Measurements from ENCODE around the gene SEPHS2.
A peak's percentile ranks its signal among the peaks of the same experiment; 100 is the strongest.
"Not testable (repeated sequence)": the region's sequence is repeated elsewhere in the genome, so short reads cannot be mapped to it uniquely, and the experiment has no call there.

The SEPHS2 gene, protein sequence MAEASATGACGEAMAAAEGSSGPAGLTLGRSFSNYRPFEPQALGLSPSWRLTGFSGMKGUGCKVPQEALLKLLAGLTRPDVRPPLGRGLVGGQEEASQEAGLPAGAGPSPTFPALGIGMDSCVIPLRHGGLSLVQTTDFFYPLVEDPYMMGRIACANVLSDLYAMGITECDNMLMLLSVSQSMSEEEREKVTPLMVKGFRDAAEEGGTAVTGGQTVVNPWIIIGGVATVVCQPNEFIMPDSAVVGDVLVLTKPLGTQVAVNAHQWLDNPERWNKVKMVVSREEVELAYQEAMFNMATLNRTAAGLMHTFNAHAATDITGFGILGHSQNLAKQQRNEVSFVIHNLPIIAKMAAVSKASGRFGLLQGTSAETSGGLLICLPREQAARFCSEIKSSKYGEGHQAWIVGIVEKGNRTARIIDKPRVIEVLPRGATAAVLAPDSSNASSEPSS

DNA sequence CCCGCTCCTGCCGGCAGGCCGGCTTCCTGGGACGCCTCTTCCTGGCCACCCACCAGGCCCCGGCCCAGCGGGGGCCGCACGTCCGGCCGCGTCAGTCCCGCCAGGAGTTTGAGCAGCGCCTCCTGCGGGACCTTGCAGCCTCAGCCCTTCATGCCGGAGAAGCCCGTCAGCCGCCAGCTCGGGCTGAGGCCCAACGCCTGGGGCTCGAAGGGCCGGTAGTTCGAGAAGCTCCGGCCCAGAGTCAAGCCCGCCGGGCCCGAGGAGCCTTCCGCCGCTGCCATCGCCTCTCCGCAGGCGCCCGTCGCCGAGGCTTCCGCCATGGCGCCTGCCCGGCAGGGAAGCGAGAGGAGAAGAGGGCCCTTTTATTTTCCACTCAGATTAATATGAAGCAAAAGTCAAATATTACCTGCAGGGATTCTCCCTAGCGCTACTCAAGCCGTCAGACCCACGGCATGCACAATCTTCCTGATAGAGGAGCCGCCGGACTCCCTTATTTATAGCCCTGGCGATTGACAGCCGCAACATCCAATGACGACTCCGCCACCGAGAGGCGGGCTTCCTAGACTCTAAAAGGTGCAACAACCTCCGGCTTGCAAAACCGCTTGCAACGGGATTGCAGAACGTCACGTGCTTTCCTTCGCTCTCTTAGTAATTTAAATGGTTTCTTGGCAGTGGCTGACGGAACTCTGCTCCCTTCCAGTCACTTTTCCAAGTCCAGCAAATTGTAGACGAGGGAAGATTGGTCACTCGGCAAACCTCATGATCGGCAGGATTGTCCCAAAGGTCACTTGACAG is at the start of gene SEPHS2:
SEPHS2 (minus strand) TSS at position 467 of the 795 bp plus-strand sequence; CDS start at position 320, 147 bp downstream.
- peak; percentile 98 for DNase-seq (ENCODE audit: low read depth, low spot score)

DNA sequence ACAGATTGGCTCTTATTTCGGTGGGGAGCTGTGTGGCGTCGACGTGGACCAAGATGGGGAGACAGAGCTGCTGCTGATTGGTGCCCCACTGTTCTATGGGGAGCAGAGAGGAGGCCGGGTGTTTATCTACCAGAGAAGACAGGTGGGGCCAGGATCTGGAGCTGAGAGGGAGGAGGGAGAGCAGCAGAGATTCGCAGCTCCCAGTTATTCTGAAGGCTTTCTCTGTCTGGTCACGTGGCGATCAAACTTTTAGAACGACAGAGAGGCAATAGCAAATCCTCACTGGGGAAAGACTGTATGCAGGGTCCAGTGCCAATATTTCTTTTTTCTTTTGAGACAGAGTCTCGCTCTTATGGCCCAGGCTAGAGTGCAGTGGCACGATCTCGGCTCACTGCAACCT is 49.0 kb upstream of the SEPHS2 start:
- no peak for DNase-seq (ENCODE audit: low read depth, low spot score)

DNA sequence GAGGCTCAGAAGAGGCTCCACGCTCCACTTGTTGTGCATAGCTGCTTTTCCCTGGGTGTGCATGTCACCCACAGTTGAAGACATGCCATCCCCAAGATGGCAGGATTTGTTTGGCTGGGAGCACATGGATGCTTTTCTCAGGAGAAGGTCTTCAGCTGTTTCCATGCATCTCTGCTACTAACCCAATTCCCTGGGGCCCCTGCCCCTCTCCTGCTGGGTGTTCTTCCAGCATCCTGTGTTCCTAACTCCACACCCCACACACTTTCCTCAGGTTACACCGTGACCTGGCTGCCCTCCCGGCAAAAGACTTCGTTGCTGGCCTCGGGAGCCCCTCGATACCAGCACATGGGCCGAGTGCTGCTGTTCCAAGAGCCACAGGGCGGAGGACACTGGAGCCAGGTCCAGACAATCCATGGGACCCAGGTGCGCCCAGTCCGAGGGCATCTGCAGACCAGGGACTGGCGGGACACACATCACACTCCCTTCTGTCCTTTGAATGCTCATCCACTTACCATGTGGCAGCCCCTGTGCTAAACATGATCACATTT is 48.3 kb upstream of the SEPHS2 start:
- DNase-seq (ENCODE audit: low read depth, low spot score), result no peak

DNA sequence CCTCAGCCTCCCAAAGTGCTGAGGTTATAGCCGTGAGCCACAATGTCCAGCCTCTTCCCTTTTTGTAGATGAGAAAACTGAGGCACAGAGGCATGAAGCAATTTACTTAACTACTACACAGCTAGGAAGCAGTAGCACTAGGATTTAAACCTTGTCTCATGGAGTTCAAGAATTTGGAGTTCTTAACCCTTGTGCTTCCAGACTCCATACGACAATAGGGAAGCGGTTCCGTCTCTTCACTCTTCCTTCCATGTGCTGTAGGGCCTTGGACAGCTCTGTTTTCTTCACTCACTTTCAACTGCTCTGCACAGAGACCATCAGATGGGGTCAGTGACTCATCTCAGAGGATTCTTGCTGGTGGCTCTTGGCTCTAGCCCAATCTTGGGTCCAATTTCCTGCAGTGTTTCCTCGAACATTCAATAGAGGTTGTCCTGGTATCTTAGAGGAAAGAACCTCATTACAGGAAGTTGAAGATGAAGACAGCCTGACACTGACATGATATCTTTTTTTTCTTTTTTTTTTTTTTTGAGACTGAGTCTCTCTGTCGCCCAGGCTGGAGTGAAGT is 46.2 kb upstream of the SEPHS2 start:
- DNase-seq (ENCODE audit: low read depth, low spot score), result peak; percentile 52

DNA sequence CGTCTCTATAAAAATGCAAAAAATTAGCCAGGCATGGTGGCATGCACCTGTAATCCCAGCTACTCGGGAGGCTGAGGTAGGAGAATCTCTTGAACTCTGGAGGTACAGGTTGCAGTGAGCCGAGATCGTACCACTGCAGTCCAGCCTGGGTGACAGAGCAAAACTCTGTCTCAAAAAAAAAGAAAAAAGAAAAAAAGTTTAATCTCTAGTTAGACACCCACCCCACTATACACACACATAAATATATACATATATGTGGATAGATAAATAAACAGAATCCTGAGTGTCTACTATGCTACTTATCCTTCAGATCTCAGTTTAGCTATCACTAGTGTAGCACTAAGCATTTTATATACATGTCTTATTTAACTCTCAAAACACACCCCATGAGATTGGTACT is 45.6 kb upstream of the SEPHS2 start:
- no peak for DNase-seq (ENCODE audit: low read depth, low spot score)

DNA sequence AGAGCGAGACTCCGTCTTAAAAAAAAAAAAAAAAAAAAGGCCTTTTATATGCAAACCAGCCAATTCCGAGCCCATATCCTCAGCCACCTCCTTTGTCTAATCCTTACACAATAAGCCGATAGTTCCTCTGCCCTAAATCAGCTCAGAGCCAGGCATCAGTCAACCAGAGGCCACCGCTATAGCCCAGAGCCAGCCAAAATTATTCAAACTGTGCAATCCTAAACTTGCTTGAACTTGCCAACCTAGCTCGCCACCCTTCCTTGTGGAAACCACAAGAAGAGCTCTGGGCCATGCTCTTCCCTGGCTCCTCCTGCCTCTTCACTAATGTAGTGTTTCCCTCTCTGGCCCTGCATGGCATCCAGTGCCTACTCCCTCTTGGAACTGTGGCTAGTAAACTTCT is 44.5 kb upstream of the SEPHS2 start:
- peak; percentile 11 for DNase-seq (ENCODE audit: low read depth, low spot score)

DNA sequence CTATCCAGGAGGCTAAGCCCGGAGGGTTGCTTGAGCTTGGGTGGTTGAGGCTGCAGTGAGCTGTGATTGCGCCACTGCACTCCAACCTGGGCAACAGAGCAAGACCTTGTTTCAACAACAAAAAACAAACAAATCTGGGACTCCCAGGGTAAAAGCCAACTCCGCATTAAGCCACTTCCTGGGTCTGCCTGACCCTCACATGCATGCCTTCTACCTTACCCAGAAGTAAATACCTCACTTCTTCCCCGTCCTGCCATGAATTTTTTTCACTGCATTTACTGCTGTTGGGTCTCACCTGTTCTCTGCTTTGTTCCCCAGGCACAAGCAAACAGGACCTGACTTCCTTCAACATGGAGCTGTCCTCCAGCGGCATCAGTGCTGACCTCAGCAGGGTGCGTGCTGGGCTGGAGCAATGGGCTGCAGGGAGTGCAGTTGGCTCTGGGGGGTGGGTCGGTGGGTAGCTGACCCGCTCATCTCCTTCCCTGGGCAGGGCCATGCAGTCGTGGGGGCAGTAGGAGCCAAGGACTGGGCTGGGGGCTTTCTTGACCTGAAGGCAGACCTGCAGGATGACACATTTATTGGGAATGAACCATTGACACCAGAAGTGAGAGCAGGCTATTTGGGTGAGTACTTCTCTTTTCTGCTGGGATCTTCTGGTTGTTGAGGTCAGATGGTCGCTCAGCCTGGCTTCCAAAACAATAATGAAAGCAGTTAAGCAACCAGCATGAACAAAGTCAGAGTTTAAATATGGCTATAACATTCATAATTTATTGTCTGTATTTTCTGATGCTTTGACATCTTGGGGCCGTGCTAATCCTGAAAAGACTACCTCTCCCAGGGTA is 43.3 kb upstream of the SEPHS2 start:
- no peak for DNase-seq (ENCODE audit: low read depth, low spot score)

DNA sequence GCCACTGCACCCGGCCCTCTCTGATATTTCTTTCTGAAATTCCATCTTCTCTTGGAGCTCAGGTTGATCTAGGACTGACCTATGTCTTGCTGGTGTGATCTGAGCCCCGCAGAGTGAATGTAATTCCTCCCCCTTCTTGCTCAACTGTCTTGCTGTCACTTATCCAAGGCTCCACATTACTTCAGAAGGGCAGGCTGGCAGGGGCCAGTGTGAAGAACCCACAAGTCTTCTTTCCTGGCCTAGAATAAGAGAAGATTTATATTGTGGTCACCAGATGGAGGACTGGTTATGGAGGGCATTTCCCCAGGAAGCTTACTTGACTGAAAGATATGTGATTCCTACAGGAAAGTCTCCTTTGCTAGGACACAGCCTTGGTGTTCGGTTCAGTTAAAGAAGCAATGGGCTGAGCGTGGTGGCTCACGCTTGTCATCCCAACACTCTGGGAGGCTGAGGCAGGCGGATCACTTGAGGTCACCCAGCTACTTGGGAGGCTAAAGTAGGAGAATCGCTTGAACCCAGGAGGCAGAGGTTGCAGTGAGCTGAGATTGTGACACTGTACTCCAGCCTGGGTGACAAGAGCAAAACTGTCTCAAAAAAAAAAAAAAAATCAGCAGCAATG is 40.3 kb upstream of the SEPHS2 start:
- no peak for DNase-seq (ENCODE audit: low read depth, low spot score)

DNA sequence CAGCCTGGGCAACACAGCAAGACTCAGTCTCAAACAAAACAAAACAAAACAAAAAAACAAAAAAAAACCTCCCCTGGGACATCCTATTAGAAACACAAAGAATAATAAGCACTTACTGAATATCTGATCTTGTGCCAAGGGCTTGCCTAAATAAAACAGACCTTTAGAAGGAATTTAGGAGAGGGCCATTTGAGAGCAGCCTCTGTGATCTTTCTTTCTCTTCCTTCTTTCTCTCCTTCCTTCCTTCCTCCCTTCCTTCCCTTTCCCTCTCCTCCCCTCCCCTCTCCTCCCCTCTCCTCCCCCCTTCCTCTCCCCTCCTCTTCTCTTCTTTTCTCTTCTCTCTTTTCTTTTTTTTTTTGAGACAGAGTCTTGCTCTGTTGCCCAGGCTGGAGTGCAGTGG is 39.2 kb upstream of the SEPHS2 start:
- DNase-seq (ENCODE audit: low read depth, low spot score), result no peak

DNA sequence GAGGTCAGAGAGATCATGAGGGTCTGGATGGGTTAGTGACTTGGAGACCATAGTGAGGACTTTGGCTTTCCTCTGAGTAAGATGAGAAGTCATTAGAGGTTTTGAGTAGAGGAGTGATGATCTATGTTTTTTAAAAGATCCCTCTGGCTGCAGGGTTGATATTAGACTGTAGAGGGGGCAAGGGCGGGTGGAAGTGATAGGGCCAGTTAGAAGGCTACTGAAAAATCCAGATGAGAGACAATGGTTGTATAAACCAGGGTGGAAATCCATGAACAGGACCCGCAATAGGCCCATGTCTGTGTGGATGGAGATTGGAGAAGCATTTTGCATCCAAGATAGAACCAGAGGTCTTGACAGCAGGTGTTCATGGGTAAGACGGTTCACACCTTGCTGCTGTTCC is 36.7 kb upstream of the SEPHS2 start:
- DNase-seq (ENCODE audit: low read depth, low spot score), result no peak

DNA sequence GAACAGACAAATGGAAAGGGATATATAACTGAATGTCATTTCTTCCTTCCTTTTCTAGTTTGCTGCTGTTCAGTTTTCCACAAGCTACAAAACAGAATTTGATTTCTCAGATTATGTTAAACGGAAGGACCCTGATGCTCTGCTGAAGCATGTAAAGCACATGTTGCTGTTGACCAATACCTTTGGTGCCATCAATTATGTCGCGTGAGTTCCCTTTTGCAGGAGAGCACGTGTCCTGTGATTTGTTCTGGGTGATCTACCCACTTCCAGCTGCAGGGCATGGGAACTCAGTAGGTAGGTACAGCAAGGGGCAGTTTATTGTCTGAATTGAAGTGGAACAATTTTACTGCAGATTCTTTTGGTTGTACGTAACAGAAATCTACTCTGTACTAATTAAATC is 35.7 kb upstream of the SEPHS2 start:
- DNase-seq (ENCODE audit: low read depth, low spot score), result no peak

DNA sequence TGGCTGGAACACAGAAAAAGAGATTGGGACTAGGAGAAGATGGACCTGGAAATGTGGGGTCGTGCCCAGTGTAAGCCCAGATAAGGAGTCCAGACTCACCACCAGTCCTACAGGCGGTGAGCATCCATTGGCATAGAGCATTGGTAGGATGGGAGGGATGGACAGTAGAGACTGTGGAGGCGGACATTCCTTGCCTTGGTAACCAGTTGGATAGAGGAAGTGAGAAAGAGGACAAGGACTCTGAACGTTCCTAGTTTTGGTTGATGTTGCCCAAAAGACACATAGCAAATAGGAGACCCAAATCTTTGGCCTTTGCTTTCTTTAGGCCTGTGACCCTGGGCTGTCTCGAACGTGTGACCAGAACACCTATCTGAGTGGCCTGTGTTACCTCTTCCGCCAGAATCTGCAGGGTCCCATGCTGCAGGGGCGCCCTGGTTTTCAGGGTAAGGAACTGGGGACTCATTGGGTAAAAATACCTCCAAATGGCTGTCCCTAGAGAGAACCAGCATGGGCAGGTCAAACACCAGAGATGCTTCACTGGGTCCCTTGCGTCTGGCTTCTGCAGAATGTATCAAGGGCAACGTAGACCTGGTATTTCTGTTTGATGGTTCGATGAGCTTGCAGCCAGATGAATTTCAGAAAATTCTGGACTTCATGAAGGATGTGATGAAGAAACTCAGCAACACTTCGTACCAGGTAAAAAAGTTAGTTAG is 33.2 kb upstream of the SEPHS2 start:
- no peak for DNase-seq (ENCODE audit: low read depth, low spot score)

DNA sequence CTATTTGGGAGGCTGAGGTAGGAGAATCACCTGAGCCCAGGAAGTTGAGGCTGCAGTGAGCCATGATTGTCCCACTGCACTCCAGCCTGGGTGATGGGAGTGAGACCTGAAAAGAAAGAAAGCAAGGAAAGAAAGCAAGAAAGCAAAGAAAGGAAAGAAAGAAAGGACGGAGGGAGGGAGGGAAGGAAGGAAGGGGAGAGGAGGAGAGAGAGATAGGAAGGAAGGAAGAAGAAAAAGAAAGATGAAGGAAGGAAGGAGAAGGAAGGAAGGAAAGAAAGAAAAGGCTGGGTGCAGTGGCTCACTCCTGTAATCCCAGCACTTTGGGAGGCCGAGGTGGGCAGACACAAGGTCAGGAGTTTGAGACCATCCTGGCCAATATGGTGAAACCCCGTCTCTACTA is 32.1 kb upstream of the SEPHS2 start:
- not testable (repeated sequence) for DNase-seq (ENCODE audit: low read depth, low spot score)

DNA sequence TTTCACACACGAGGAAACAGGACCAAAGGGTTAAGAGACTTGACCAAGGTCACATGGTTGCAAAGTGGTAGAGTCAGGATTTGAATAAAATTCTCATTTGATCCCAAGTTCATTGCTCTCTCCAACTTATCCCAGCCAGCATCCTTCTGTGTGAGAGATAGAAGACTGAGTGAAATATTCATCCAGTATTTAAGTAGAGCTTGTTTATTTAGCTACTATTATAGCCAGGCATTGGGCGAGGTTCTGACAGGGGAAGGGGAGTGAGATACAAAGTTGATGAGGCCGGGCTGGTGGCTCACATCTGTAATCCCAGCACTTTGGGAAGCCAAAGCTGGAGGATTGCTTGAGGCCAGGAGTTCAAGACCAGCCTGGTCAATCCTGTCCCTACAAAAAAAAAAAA is 31.3 kb upstream of the SEPHS2 start:
- DNase-seq (ENCODE audit: low read depth, low spot score), result no peak

DNA sequence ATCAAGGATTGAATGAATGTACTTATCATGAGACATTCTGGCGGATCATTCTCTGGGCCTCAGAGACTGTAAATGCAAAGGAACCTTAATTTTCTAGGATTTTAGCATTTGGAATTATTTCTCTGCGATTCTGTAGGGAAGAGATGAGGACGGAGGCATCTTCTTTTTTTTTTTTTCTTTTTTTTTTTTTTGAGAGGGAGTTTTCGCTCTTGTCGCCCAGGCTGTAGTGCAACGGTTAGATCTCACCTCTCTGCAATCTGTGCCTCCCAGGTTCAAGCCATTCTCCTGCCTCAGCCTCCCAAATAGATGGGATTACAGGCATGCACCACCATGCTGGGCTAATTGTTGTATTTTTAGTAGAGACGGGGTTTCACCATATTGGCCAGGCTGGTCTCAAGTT is 29.0 kb upstream of the SEPHS2 start:
- DNase-seq (ENCODE audit: low read depth, low spot score), result no peak

DNA sequence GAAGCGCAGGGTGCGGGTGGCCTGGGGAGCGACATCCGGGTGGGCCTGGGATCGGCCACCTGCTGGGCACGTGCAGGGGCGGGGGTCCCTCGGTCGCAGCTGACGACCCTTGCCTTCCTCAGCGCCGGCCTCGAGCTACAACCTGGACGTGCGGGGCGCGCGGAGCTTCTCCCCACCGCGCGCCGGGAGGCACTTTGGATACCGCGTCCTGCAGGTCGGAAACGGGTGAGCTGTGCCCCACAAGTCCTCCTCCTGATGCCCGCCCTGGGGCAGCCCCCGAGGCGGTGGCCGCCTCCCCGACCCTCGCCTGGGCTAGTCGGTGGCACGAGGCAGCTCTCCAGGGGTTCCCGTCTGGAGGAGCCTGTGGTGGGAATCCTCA is 28.4 kb upstream of the SEPHS2 start:
- no peak for DNase-seq (ENCODE audit: low read depth, low spot score)

DNA sequence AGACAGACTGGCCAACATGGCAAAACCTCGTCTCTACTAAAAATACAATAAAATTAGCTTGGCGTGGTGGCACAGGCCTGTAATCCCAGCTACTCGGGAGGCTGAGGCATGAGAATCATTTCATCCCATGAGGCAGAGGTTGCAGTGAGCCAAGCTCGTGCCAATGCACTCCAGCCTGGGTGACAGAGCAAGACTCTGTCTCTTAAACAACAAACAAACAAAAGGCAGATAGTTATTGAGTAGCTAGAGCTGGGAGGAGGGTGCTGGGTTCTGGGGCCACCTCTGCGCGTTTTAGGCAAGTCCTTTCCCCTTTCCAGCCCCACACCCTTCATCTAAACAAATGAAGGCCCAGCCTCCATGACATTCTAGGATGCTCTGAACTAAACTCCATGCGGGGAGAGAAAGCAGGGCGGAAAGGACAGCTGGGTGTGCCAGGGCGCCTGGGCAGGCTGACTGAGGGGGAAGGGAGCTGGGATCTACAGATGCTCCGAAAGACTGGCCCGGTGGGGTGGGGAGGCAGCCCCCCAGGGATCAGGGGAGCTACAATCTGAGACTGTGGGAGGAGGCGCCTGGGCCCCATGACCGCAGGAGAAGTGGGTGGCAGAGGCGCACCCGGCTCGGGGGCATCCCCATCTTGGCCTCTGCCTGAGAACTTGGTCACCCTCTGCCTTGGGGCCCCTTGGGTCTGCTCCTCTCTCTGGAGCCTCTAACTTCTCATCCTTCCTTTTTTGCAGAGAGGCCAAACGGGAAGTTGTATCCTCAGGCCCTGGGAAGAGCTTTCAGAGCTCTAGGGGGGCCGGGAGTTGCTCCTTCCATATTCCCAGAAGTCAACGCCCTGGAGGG is 27.8 kb upstream of the SEPHS2 start:
- DNase-seq (ENCODE audit: low read depth, low spot score), result no peak

DNA sequence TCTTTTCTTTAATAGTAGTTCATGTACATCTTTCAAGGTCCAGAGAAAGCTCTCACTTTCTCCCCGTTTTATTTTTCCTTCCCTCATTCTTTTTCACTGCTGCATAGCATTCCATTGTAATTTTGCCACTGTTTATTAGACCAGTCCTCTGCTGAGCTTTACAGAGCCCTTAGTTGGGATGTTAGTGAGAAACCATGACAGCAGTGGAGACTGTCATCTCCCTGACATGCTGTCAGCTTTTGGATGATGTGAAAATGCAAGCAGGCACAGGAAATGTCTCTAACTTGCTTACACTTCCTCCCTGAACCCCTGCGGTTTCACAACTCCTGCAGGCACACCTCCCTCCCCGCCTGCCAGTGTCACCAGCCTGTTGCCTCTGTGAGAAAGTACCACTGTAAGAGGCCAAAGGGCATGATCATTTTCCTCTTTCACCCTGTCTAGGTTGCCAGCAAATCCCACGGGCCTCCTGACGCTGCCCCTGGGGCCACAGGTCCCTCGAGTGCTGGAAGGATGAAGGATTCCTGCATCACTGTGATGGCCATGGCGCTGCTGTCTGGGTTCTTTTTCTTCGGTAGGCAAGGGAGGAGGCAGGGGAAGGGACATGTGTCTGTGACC is 26.8 kb upstream of the SEPHS2 start, which contains the start of gene ITGAL:
ITGAL (plus strand) TSS at position 415 of the 615 bp plus-strand sequence; CDS start at position 511, 96 bp downstream.
- no peak for DNase-seq (ENCODE audit: low read depth, low spot score)

DNA sequence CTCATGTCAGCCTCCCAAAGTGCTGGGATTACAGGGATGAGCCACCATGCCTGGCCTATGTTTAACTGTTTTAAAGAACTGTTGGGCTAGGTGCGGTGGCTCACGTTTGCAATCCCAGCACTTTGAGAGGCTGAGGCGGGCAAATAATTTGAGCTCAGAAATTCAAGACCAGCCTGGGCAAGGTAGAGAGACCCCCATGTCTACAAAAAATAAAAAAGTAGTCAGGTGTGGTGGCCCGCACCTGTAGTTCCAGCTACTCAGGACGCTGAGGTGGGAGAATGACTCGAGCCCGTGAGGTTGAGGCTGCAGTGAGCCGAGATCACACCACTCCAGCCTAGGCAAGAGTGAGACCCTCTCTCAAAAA is 24.9 kb upstream of the SEPHS2 start:
- no peak for DNase-seq (ENCODE audit: low read depth, low spot score)

Data from astrocyte of the hippocampus (primary cell).